Stimulated activated naive CD8-positive, alpha-beta T cell treated with anti-CD3 and anti-CD28 coated beads, Interleukin-15, Interleukin-2, amounts not matched to agents 100 U/mL and 50 U/mL, for 24 hours (primary cell): ENCODE measurements around the gene DPCD.

Experiments
- ATAC-seq: fragments of 150-1000 bp; cut with Tn5 transposase; one replicate; pipeline ENCODE4 v1.10.0; 2021
- DNase-seq: peaks from one replicate; pipeline ENCODE4 v3.0.0; 2021

The DPCD gene

GRCh38 chr10:101587725-101588653 lies at the start of gene DPCD, which contains the start of gene POLL:
TSS of gene DPCD (plus strand) at chr10:101588321. CDS start at chr10:101588337, 16 bp downstream.
TSS of gene POLL (minus strand) at chr10:101588257. CDS start at chr10:101587360, 897 bp downstream.
- peak; percentile 97 for ATAC-seq
- peak; percentile 97 for DNase-seq

DNA sequence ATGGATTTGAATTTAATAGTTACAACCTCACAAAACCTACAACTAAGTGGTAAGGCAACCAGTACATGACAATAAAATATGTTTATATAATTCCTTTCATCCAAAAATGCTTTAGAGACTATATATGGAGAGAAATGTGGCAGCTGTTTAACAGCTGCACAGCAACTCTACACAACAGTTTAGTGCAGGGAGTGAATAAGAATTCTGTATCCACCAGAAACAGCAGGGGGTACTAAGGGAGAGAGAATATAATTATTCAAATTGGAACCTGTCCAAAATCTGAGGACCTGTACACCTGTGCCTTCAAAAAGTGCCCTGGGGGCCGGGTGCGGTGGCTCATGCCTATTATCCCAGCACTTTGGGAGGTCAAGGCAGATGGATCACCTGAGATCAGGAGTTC lies 49.7 kb upstream of the DPCD start:
- no peak for DNase-seq
- no peak for ATAC-seq

DNA sequence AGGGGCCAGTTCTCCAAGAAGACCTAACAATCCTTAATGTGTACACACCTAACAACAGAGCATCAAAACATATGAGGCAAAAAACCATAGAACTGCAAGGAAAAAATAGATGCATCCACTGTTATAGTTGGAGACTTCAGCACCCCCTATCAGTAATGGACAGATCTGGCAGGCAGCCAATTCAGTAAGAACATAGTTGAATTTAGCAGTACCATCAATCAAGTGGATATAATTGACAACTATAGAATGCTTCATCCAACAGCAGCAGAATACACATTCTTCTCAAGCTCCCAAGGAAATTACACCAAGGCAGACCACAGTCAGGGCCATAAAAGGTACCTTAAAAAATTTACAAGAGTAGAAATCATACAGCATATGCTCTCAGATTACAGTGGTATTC lies 42.2 kb upstream of the DPCD start:
- DNase-seq (no peak), ATAC-seq (no peak)

GRCh38 chr10:101550965-101551364 lies 37.2 kb upstream of the DPCD start:
- peak; percentile 55 for ATAC-seq

DNA sequence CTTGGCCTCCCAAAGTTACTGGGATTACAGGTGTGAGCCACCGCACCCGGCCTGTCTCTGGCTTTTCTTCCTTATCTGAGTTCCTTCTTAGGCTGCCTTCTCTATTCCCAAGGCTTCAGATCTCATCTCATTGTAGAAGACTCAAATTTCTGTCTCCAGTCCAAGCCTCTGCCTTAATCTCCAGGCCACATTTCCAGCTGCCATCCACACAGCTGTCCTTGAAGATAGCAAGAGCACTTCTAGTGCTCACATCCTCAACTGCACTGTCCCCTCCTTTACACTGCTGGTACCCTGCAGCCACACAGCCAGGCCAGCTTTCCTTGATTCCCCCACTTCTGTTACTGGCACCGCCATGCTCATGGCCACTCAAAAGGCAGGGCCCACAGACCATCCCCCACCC lies 35.7 kb upstream of the DPCD start:
- DNase-seq (no peak), ATAC-seq (no peak)

More at GRCh38 chr10:101550965-101551364, 37.2 kb upstream of the DPCD start:
- DNase-seq = no peak

GRCh38 chr10:101557541-101557940 lies 30.6 kb upstream of the DPCD start:
- DNase-seq = no peak
- ATAC-seq = no peak

- ATAC-seq = peak; percentile 13
- DNase-seq = no peak
These were observed 29.9 kb upstream of the DPCD start for GRCh38 chr10:101558204-101558603.

- DNase-seq = no peak
- ATAC-seq = no peak
These were observed 29.2 kb upstream of the DPCD start for GRCh38 chr10:101558671-101559595.

GRCh38 chr10:101559596-101560297 lies 28.4 kb upstream of the DPCD start:
- DNase-seq (no peak), ATAC-seq (no peak)

- DNase-seq = no peak
- no peak for ATAC-seq
These were observed 27.6 kb upstream of the DPCD start for GRCh38 chr10:101560298-101561067.

- no peak for ATAC-seq
- DNase-seq = no peak
These were observed 26.8 kb upstream of the DPCD start for GRCh38 chr10:101561068-101561915.

DNA sequence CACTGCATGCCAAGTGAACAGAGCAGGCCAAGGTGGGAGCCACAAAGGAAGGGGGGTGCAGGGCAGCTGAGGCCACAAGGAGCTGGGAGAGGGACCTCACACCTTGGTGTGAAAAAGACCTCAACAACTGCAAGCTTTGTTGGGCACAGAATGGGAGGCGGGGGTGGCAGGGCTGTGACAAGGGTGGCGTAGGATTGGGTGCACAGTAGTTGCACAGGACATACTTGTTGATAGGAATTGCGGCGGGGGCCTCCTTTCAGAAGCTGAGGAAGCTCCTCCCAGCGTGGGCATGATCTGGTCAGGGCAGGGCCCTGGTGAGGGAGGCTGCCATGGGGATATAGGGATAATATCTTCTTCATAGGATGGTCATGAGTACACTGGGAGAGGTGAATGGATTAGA lies 25.9 kb upstream of the DPCD start:
- ATAC-seq = no peak
- DNase-seq = no peak

GRCh38 chr10:101563007-101563406 lies 25.1 kb upstream of the DPCD start:
- ATAC-seq = no peak

DNA sequence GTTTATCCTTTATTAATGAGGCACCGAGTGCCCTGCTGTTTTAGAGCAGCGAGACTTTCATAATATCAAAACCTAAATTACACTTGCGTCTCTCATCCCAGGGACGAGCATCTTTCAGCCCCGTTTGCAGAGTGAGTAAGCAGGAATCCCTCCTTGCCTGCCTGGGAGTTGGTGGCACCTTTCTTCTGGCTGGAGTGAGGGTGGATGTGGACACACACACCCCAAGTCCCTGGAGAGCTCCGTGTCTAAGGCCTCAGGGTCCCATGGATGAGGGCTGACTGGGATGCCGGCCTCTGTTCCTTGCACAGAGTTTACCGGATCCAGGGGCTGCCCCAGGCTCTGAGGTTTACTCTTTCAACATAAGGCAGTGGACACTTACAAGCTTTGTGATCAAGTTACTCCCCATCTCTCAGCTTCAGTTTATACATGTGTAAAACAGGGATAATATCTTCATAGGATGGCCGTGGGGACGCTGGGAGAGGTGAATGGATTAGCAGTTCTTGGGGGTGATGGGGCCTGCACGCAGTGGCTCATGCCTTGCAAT lies 24.6 kb upstream of the DPCD start:
- ATAC-seq (no peak), DNase-seq (no peak)

More at GRCh38 chr10:101563007-101563406, 25.1 kb upstream of the DPCD start:
- DNase-seq = no peak

DNA sequence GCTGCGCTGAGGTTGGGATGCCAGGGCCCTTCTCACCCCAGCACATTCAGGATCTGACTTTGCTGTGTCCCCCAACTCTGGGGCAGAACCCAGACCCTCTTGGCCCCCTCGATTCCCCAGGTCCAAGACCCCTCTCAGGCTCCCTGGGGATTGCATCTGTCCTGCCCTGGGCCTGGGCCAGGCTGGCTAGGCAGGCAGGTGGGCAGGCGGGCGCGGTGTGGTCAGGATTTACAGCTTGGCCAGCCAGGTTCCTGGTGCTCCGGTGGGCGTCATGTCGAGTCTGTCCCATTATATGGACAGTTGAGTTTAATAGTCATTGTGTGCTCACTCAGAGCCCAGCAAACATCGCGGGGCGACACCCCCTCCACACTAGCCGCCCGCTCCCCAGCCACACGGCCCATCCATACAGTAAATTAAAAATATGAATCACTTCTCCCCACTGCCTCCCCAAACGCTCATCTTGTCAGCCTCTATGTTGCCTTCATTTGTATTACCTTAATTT lies 23.6 kb upstream of the DPCD start:
- ATAC-seq = no peak
- no peak for DNase-seq

DNA sequence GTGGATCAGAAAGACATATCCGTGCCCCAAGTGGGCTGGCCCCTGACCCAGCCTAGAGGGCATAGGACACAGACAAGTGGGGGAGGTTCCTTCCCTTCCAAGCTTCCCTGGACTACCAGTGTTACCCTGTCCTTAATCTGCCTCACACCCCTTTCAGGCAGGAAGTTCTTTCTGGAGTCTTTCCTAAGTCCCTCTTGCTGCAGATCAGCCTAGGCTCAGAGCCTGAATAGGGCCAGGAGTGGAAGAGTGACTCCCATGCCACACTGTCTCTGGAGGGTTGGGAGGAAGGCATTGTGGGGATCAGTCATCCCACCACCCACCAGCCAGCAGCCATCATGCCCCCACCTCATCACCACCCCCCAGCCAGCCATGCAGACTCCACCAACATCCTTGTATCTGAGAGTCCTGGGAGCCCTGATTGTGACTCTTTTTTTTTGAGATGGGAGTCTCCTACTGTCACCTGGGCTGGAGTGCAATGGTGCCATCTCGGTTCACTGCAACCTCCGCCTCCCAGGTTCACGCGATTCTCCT lies 22.7 kb upstream of the DPCD start:
- ATAC-seq (no peak), DNase-seq (no peak)

GRCh38 chr10:101565936-101566332 lies 22.2 kb upstream of the DPCD start:
- ATAC-seq (no peak), DNase-seq (no peak)

DNA sequence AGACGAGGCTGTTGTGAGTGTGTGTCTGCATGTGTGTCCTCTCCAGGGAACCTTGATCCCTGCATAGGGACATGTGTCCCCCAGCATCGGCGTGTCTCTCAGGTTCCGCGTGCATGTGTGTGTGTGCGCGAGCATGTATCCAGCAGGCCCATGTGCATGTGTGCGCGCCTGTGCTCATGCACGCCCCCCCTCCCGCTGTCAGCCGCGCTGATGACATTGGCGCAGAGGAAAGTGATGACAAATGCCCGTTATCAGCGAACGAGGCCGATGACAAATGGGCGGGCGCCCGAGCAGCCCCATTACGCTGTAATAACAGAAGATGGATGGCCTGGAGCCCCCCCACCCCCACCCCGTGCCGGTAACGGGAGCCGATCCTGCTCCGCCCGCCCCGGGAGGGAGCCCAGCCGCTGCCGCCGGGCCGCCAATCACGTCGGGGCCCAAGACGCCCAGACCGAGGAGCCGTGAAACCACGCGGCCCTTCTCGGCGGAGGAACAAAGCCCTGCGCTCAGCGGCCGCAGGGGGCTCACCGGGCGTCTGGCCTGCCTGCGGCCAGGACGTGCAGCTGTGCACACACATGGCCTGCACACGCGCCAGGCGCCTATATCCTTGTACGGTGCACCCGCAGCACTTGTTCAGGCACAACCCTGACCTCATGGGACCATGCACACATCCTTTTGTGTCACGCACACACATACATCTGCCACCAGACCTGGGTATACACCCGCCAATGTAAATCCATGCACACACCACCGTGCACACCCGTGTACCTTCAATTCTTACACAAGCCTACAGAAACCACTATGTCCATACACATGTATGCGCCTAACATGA lies 21.6 kb upstream of the DPCD start:
- DNase-seq (no peak), ATAC-seq (no peak)
